T-helper 2 cell treated with Interferon-gamma antibody and Interleukin-4, amounts not matched to agents 100 ng/mL and 5 ng/mL, for 36 hours (primary cell): Measurements from ENCODE around the gene TBC1D8. TPM values are rescaled to one million over a fixed set of nuclear protein-coding genes. Genes with fewer than 3 reads are reported as not detected.

Source experiments
- intact Hi-C: fragments of 100-400 bp; cut with micrococcal nuclease; formaldehyde crosslinking; loops from one replicate; pipeline ENCODE4 v1.15.1; 2023
- total RNA-seq: library from RNA; stranded (reverse); gene quantifications from 2 replicates; pipeline ENCODE4 v1.2.3, GENCODE V29; 2022

TBC1D8 gene
- total RNA-seq, 1 donor from 2014 or later: 0.66 TPM

DNA sequence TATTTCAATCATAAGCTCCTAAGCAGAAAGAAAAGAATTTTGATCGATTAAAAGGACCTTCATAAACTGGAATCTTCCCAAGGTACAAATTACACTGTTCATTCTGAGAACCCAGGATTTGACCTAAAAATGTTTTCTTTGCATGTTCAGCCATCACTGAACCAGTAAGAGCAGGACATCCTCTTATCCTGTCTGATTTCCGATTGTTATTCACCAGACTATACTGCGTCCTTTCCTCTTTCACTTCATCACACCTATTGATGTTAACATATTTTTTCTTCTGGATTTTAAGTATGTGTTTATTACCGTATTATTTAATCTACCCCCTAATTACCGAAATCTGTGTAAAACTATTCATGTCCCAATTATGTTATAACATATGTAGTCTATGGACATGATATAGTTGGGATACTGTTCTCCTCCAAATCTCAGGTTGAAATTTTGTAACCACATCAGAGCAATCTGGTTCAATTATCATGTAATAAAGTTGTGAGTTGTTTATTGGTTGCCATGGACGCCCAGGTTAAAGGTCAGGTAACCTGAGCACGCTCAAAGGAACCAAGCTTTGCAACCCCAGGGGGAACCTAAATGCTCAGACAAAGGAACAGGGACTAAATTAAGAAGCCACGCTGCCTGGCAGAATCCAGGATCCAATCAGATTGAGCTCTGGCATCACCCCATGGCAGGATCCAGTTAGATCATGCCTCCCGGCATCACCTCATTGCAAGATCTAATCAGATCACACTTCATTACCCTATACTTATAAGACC lies 11.6 kb upstream of the TBC1D8 start:
- intact Hi-C loops: no loop called here

DNA sequence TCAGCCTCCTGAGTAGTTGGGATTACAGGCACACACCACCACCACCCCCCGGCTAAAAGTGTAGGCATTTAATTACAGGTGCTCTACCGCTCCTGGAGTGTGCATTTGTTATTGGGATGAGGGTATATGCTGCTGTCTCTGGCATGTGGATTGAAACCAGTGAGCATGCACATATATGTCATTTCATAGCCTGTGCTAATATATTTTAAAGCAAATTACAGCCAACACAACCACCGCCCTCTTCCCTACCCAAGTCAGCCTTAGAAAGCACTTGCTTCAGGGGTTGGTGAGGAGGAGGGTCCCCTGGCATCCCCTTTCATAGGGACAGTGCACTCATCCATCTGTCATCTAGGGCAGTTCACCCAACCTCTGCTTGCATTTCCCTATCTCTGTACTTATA lies 10.5 kb upstream of the TBC1D8 start:
- intact Hi-C loops: no loop called here

DNA sequence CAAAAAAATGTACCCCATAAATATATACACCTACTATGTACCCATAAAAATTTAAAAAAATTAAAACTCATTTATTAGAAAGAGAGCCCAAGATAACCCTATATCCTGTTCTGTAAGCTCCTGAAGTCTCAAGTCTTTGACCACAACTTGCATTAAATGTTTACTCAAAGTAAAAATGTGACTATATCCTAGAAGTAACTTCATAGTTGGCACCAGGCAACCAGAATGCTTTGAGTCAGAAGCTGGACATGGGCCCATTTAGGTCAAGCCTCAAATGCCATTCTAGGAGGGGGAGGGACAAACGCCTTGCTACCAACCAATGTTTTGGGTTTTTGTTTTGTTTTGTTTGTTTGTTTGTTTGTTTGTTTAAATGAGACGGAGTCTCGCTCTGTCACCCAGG lies 9.3 kb upstream of the TBC1D8 start:
- intact Hi-C loops: no loop called here

DNA sequence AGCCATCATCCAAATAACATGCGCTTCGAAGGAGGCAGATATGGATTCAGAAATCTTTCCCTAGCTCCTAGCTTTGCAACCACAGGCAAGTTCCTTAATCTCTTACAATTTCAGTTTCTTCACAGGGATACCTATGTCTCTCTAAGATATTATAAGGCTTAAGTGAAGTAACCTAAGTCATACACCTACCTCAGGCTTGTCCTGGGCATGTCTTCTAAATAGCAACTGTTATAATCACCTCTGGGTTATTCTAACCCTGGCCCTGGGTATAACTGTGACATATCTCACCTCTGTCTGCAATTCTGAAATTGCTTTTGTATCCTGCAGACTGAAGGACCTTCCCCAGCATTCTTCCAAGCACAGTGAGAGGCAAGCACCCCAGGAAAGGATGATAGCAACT lies 8.3 kb upstream of the TBC1D8 start:
- intact Hi-C loops: no loop called here

DNA sequence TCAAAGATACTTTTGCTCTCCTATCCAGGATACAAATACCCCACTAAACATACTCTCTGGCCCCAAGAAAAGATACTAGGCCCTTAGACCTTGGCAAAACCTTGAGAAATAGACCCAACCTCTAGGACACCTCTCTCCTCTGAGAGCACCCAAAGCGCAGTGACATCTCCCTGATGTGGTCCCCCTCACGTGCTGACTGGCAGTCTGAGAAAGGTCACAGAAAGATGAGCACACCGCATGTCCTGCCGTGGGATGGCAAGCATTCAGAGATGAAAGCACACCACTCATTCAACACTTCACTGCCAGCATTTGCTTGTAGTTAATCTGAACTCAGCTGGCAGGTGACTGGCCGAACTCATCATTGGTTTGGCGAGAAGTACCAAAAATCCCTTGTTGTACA lies 6.1 kb upstream of the TBC1D8 start:
- intact Hi-C loops: no loop called here

DNA sequence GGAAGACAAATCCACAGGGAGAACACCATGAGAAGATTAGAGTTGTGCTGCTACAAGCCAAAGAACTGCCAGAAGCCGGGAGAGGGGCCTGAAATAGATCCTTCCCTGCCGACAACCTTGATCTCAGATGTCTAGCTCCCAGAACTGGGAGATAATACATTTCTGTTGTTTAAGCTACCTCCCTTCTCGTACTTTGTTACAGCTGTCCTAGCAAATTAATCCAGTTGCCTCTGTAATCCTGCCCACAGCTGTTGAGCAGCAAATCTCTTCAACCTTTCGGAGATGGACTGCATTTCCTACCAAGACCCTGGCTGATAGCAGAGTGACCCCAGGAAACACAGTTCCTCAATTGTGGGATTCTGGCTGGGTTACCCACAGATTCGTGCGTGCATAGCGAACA lies 2.6 kb upstream of the TBC1D8 start:
- intact Hi-C loops: loop anchor here (5.0 kb wide), 3 partner anchors 54 to 151 kb away; partner anchors contain the start of genes CNOT11 and RPL31

DNA sequence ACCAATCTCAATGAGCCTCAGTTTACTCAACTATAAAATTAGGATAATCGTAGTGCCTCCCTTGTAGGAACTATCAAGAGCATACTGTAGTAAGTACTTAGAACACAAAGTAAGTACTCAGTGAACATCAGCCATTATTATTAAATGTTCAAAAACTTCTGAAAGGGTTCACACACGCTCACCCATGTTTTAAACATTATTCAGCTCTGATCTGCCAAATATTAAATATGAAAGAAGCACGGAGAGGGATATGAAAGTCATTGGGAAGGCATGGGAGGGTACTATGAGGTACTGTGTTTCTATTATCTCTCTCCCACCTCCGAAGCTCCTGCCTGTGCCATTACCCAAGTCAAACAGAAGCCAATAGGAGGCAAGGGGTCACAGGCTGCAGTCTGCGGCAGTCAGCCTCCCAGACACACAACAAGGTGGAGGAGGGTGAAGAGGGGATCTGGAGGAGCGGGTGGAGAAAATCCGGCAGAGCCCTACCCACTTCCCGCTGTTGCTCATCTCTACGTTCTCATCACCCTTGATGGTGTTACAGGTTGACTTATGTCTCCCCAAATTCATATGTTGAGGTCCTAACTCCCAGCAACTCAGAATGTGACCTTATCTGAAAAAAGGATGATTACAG lies 2.0 kb upstream of the TBC1D8 start:
- intact Hi-C loops: loop anchor here (5.0 kb wide), 3 partner anchors 54 to 151 kb away; partner anchors contain the start of genes CNOT11 and RPL31

DNA sequence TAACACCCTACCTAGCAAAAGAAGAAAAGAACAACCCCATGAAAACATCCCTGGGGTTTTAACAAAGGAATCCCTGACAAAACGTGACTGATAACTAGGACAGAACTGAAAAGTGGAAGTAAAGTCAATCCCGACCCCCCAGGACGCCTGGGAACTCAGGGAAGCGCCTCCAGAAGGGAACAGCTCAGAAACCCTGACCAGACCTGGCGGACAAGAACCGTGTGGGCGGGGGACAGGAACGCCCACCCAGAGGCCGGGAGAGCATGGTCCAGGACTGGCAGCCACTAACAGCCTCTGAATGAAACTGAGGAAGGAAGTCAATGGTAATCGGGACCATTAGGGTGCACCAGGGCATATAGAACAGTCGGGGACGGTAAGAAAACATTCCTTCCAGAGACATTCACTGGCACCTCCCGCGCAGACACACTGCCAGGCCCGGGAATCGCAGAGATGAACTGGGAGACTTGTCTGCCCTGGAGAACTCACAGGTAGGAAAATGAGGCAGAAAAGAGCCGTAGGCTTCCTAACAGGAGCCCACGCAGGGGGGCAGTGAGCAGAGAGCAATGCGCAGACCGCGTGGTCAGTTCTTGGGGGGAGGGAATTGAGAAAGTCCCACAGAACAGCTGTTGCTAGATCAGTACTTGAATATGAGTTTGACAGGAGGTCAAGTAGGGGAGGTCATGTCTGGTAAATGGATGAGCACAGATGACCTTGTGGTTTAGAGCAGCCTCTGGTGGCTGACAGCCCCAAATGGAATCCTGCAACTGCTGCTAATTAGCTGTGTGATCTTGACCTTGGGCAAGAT lies 1.3 kb upstream of the TBC1D8 start:
- intact Hi-C loops: loop anchor here (5.0 kb wide), 3 partner anchors 55 to 150 kb away; partner anchors contain the start of genes CNOT11 and RPL31

DNA sequence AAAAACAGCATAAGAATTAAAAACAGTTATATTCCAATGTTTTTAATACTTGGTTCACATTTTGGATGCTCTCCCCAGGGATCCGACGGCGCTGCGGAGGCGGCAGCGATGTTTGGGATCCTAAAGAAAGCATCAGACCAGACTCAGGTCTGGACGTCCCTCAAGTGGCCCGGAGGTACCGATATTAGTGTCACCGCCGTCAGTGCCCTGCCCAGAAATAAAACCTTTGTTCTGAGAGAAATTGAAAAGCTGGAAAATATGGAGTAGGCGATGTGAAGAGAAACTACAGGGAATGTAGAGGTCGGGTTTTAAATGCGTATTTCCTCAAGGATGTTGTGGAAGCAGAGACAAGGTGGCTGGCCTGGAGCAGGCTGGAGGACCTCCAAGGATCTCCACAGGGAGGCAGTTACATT lies 683 bp upstream of the TBC1D8 start:
- intact Hi-C loops: loop anchor here (5.0 kb wide), 3 partner anchors 55 to 150 kb away; partner anchors contain the start of genes CNOT11 and RPL31

DNA sequence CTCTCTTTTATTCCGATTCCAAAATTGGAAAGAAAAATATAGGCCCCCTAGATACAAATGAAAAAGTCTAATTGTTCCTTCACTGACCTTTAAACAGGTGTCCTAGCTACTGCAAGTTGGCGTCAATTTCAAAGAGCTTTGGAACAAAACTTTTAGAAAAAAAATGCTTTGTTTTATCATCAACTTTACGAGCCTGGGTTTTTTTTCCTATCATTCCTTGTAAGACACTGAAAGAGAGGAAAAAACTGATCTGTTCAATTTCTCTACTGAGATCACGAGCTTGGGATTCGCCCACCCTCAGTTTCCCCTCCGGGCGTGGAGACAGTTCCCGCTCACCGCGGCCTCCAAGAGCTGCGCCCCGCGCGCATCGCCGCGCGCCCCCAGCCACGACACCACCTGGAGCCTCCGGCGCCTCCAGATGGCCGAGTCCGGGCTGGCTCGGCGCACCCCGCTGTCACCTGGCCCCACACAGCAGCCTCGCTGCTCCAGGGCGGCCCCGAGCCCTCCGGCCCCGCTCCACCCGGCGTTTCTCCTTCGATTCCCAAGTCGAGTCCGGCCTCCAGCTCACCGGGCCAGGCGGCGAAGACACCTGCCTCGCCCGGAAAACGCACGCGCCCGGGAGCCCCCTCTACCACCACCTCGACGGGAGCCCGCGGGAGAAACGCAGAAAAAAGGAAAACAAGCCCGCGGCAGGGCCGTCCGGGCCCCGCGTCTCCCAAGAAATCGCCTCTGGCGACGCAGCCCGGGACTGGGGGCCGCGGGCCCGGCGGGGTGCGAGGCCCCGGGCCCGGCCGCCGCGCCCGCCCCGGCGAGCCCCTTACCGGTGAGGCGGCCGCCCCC lies 656 bp downstream of the TBC1D8 start:
- intact Hi-C loops: loop anchor here (5.0 kb wide), 3 partner anchors 57 to 148 kb away; partner anchors contain the start of genes CNOT11 and RPL31

DNA sequence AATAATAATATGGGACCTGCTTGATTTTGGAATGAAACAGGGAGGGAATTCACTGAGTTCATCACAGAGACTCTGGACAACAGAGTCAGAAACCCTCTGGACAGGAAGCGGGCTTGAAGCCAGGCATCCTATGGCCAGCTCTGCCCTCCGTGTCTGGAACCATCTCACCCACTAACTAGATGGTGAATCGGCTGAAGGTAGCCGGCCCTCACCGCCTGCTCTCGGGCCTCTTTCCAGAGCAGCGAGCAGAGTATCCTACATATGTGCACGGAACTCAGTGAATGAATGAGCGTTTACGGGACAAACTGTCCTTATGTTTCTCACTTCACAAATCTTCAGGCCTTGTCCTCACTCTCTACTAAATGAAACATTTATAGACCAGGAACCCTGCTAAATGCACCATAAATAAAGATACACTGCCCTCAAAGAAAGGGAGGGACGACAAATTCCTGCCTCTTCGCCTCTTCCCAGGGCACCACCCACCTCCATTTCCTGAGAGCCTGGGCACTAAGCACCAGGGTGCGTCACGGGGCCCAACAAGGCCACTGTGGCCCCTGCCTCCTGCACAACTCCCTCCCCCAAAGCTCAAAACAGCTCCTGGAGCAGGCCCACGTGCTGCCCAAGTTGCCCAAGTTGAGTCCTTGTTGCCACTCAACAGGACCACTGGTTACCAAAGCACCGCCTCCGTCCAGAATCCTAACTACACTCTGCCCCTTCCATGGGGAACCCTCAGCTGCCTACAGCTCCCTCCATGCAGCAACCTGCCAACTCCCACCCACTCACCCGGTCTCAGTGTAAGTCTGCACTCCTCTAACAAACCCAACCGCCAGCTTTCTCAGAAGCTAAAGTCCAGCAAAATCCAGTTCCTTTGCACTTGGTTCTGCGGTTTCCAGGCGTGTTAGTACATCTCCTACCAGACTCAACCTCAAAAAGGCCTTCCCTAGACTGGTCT lies 1.7 kb downstream of the TBC1D8 start:
- intact Hi-C loops: loop anchor here (5.0 kb wide), 3 partner anchors 58 to 147 kb away; partner anchors contain the start of genes CNOT11 and RPL31

DNA sequence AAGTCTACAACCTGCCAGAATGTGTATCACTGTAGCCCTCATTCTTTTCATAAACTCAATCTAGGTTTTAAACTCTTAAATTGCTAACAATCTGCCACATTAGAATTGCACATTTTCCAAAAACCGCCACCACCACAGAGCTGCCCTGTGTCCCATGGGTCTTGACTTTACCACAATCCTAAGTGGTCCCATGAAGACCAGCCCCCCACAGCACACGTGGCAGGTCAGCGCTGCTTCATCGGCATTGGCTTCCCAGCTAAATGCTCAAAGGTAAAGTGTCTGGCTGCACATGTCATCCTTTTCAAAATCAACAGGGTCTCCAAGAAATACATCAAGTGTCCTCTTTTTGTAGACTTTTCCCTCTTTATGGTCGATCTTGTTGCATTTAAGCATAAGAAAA lies 2.4 kb downstream of the TBC1D8 start:
- intact Hi-C loops: no loop called here

DNA sequence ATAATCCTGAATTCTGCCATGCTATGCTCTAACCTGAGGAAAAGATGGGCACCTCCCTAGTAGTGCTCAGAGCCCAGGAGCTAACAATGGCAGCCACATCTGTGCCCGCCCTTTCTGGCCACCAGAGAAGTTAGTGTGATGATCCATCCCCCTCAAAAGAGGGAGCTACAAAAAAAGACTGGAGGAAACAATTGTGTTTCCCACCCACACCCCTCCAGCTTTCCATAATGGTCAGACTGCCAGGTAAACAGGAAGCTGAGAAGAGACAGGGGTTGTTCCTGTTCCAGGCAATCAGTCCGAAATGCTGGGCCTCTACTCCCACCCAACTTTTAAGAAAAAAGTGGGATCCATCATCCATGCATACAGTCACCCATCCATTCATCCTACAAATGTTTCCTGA lies 3.2 kb downstream of the TBC1D8 start:
- intact Hi-C loops: no loop called here

DNA sequence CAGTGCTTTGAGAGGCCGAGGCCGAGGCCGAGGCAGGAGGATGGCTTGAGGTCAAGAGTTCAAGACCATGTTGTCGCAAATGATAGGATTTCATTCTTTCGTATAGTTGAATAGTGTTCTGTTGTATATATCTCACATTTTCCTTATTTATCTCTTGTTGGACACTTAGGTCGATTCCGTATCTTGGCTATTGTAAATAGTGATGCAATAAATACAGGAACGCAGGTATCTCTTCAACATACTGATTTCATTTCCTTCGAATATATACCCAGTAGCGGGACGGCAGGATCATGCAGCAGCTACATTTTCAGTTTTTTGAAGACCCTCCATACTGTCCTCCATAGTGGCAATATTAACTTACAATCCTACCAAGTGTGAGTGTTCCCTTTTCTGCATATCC lies 4.1 kb downstream of the TBC1D8 start:
- intact Hi-C loops: no loop called here

DNA sequence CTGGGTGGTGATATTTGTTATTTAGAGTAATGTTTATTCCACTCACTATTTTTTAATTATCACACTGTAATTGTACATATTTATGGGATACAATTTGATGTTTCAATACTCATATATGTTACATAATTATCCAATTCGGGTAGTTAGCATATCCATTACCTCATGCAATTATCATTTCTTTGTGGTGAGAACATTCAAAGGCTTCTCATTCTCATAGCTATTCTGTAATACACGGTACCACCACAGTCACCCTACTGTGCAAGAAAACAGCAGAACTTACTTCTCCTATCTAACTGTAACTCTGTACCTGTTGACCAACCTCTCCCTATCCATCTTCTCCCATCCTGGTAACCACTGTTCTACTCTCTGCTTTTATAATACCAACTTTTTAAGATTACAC lies 4.6 kb downstream of the TBC1D8 start:
- intact Hi-C loops: no loop called here

DNA sequence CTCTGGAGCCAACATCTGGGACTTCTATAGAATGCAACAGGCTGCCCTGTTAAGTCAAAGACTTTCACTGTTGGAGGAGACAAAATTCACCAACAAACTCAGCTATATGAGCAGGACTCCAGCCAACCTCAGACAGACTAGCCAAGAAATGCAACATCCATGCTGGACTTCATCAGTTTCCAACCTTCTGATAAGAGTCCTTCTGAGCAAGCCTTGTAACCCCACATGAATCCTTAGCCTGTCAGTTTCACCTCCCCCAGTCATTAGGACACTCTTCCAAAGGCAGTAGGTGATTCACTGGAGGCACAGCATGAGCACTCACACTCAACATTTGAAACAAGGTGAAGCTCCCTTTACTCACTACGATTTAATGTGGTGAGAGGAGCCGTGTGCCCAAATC lies 5.8 kb downstream of the TBC1D8 start:
- intact Hi-C loops: no loop called here

DNA sequence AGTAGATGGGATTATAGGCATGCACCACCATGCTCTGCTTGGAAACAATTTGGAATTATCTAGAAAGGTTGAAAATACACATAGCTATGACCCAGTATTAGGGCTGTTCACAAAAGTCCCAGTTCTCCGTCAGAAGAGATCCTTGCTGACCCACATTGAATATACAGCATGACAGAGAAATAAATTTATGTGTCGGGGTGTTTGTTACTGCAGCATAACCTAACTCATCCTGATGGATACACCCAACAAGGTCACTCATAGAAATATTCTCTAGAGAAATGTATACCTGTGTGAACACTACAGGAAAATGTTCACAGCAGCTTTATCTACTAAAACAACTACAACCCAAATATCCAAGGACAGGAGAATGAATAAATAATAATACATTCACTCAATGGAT lies 9.0 kb downstream of the TBC1D8 start:
- intact Hi-C loops: no loop called here

DNA sequence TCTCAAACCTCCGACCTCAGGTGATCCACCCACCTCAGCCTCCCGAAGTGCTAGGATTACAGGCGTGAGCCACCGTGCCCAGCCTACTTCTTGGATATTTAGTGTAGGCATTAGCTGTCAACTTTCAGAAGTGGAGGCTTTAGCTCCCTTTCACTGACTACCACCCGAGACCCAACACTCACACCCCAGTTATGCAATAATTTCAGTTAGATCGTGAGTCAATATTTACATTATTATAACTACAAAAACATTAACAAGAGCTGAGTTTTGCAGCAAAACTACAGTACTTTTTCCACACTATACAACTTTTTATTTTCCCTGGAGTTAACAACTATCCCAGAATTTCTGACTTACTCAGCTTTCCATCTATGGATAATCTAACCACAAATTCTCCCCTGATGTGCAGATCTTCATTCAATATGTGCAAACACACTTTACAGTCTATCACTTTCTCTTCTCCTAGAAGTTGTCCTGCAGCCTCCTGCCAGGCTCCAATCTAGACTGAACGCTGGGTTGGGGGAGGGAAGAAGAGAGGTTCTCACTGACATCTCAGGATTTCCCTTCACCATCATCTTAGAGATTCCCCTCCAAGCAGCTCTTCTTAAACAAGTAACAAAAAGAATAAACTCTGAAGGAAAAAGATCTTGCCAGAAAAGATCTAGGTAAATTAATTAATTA lies 10.1 kb downstream of the TBC1D8 start:
- intact Hi-C loops: no loop called here

DNA sequence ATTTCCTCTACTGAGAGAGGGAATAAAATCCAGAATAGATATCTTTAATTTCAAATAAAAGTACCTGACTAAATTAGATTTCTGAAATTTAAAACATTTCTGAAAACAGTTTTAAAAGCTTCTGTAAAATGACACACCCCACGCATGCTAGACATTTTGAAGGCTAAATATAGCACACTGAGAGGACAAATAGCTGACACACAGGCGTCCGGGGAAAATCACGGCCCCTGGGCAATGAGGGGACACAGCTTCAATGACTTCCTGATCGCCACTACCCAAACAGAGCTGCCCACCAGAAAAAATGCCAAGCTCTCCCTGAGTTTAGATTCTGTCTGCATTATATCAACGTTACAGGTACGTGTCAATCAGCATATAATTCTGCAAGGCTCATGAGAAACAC lies 10.9 kb downstream of the TBC1D8 start:
- intact Hi-C loops: no loop called here
